HepG2 (cell line): ENCODE measurements around the gene CFAP119. TPM values are rescaled to one million over a fixed set of nuclear protein-coding genes. Genes with fewer than 3 reads are reported as not detected.

ENCODE experiments used
- ATAC-seq: fragments of 200-7000 bp; cut with Tn5 transposase; 3 replicates; pipeline ENCODE4 v1.9.1; 2020; ENCODE audit warnings: mild to moderate bottlenecking, moderate library complexity
- BruUV-seq: library from RNA; stranded (reverse); fragments of 400-500 nt; replicated peaks from 2 replicates; lab custom pipeline; 2021; lab: Mats Ljungman, UMichigan
- CTCF ChIA-PET: fragments of 300-600 bp; formaldehyde crosslinking; extraction: SDS; loops from one replicate; lab custom pipeline; 2021; ENCODE audit warnings: low total read pairs, inconsistent platforms, low intra/inter-chr PET ratio; lab: Yijun Ruan, JAX
- POLR2A ChIA-PET: fragments of 350-600 bp; sonication (Branson Sonifier 250); formaldehyde crosslinking; loops from one replicate; lab custom pipeline; 2020; ENCODE audit warnings: antibody characterized with exemption, inconsistent platforms; lab: Yijun Ruan, JAX
- DNase-seq: peaks from one replicate; pipeline ENCODE4 v3.0.0-alpha.2; 2015; ENCODE audit warnings: low spot score
- FAIRE-seq: peaks from 3 replicates; lab custom pipeline; 2011; peaks lifted over from hg19 to GRCh38; lab: Jason Lieb, UNC
- H2AFZ ChIP-seq: one replicate; pipeline ENCODE4 v1.6.1; 2011; ENCODE audit warnings: low read length, inconsistent platforms
- H3K27ac ChIP-seq: fragments of 300-600 bp; 3 replicates; pipeline ENCODE4 v1.8.0; 2011; ENCODE audit warnings: mixed run types, mild to moderate bottlenecking, mixed read lengths, low read length, inconsistent platforms; ENCODE audit not compliant: insufficient read depth; ENCODE audit errors: extremely low read length
- H3K27me3 ChIP-seq, 2 experiments: fragments of 200-600 bp in 1 of 2; 2 replicates in 1 of 2; 3 replicates in 1 of 2; pipeline versions ENCODE4 v1.6.0 to v1.8.0; 2011; ENCODE audit warnings: low read length in 2 of 2, mild to moderate bottlenecking in 2 of 2, moderate library complexity in 2 of 2, inconsistent platforms in 1 of 2; ENCODE audit not compliant: insufficient read depth in 2 of 2, control insufficient read depth in 1 of 2
- H3K36me3 ChIP-seq, 2 experiments: fragments of 200-600 bp in 1 of 2; replicated peaks in 1 of 2; 2 replicates in 1 of 2; 3 replicates in 1 of 2; pipeline versions ENCODE4 v1.5.1 to v1.8.0; 2011; ENCODE audit warnings: low read length in 2 of 2, inconsistent platforms in 1 of 2; ENCODE audit not compliant: insufficient read depth in 2 of 2, control insufficient read depth in 1 of 2
- H3K4me1 ChIP-seq: 2 replicates; pipeline ENCODE4 v1.5.1; 2012; ENCODE audit warnings: low read length, inconsistent platforms; ENCODE audit not compliant: insufficient read depth
- H3K4me2 ChIP-seq: 2 replicates; pipeline ENCODE4 v1.6.0; 2011; ENCODE audit warnings: low read depth, low read length, inconsistent platforms
- H3K4me3 ChIP-seq, 3 experiments: fragments of 200-600 bp in 1 of 3; sonication (generic), shearing (Covaris generic) in 1 of 3; replicated peaks in 1 of 3; 2 replicates each; pipeline ENCODE4 v1.5.1; 2011 to 2016; ENCODE audit warnings: low read length in 3 of 3, inconsistent platforms in 2 of 3, low read depth in 2 of 3, mild to moderate bottlenecking in 2 of 3, control low read depth in 1 of 3, mixed read lengths in 1 of 3; ENCODE audit not compliant: insufficient read depth in 1 of 3
- H3K79me2 ChIP-seq: one replicate; pipeline ENCODE4 v1.6.1; 2011; ENCODE audit warnings: low read length, inconsistent platforms; ENCODE audit not compliant: insufficient read depth
- H3K9ac ChIP-seq: 2 replicates; pipeline ENCODE4 v1.6.0; 2011; ENCODE audit warnings: mild to moderate bottlenecking, low read depth, low read length, inconsistent platforms; ENCODE audit not compliant: insufficient read depth
- H3K9me3 ChIP-seq: 2 replicates; pipeline ENCODE4 v1.5.1; 2012; ENCODE audit warnings: mild to moderate bottlenecking, low read length
- H4K20me1 ChIP-seq: 2 replicates; pipeline ENCODE4 v1.6.0; 2011; ENCODE audit warnings: inconsistent platforms, mild to moderate bottlenecking, low read length, moderate library complexity; ENCODE audit not compliant: insufficient read depth
- AGO2 ChIP-seq: fragments of 200-400 bp; formaldehyde crosslinking; optimal IDR thresholded peaks from 2 replicates; pipeline ENCODE3; 2017; ENCODE audit warnings: mild to moderate bottlenecking, low read depth, low read length, moderate library complexity
- POLR2A ChIP-seq, 2 experiments: IDR thresholded peaks; 2 replicates each; pipeline ENCODE4 v1.6.1; 2011; ENCODE audit warnings: low read depth in 2 of 2, low read length in 2 of 2, mild to moderate bottlenecking in 1 of 2, moderate library complexity in 1 of 2; ENCODE audit not compliant: insufficient read depth in 1 of 2
- ZNF263 ChIP-seq: sonication (generic); formaldehyde crosslinking; IDR thresholded peaks from 2 replicates; pipeline ENCODE4 v1.4.0; 2020; ENCODE audit warnings: missing genetic modification reagents
- ZNF768 ChIP-seq: sonication (generic); formaldehyde crosslinking; IDR thresholded peaks from 2 replicates; pipeline ENCODE4 v1.4.0; 2020; ENCODE audit warnings: missing genetic modification reagents
- WGBS: methylation state at CpG from one replicate; pipeline ENCODE4 v1.1.6; 2017; ENCODE audit warnings: low lambda C conversion rate; 5-methylcytosine and 5-hydroxymethylcytosine counted together
- in situ Hi-C: cut with HindIII; loops from 2 replicates; pipeline ENCODE4 v1.10.0; 2017; ENCODE audit warnings: low pct_unique_long_range_greater_than_20kb; ENCODE audit not compliant: extremely low pct_ligation_motif_present
- intact Hi-C: fragments of 100-400 bp; cut with micrococcal nuclease; formaldehyde crosslinking; loops from one replicate; pipeline ENCODE4 v1.10.0; 2022; ENCODE audit not compliant: unreplicated experiment
- polyA plus RNA-seq, 8 experiments: library from polyadenylated mRNA; depleted of rRNA in 3 of 8; stranded (reverse) in 7 of 8; unstranded in 1 of 8; fragments of >200 nt; fragmentation: Illumina TruSeq in 4 of 8; extraction: Trizol in 4 of 8; gene quantifications; 2 replicates each; pipeline versions ENCODE4 v1.2.1 to v1.2.3, GENCODE V29; 2011 to 2016; ENCODE audit warnings: low read depth in 4 of 8, missing spikeins in 1 of 8, mixed read lengths in 1 of 8; ENCODE audit not compliant: insufficient read depth in 1 of 8
- total RNA-seq, 5 experiments: library from RNA; depleted of rRNA; stranded (reverse); fragments of >200 nt; fragmentation: Illumina TruSeq; extraction: Trizol; gene quantifications; 2 replicates each; pipeline ENCODE4 v1.2.3, GENCODE V29; 2016; ENCODE audit warnings: low read depth in 1 of 5
- TF ChIP-seq, protein P1 (sequence below): sonication (generic); formaldehyde crosslinking; IDR thresholded peaks from 2 replicates; pipeline ENCODE4 v1.4.0; 2020; ENCODE audit warnings: missing genetic modification reagents

Gene CFAP119
- total and polyA plus RNA-seq, 2 of the 13 experiments (the other 11 are each of a cell fraction or from before 2014, with no cell fraction given), result 6.4 TPM

DNA sequence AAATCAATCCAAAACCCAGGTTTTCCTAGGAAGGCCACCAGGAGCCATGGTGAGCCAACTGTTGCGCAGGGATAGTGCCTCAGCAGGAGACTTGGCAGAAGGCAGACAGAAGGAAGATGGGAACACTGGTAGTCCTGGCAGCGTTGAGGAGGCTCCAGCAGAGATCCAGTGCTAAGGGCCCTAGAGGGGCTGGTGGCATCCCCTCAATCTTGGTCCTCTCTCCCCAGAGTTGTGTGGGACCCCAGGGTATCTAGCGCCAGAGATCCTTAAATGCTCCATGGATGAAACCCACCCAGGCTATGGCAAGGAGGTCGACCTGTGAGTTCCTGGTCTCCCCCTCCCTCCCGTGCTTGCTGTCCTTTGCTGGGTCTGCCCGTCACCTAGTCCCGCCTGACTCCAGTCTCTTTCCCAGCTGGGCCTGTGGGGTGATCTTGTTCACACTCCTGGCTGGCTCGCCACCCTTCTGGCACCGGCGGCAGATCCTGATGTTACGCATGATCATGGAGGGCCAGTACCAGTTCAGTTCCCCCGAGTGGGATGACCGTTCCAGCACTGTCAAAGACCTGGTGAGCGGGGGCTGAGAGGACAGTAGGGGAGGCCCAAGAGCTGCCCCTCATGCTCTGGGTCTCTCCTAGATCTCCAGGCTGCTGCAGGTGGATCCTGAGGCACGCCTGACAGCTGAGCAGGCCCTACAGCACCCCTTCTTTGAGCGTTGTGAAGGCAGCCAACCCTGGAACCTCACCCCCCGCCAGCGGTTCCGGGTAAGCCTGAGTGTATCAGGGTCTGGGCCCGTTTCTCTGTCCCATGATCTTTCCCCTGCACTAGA lies 5.7 kb downstream of the CFAP119 start:
- no peaks in the 10 kb centered on the region for H4K20me1 ChIP-seq
- H3K9me3 ChIP-seq, result no peaks in the 10 kb centered on the region
- intact Hi-C loops, result no loop called here
- in situ Hi-C loops, result no loop called here
- 97% methylated on average over 19 of the region's 20 CpGs for WGBS
- TF ChIP-seq ZNF263 (CRISPR knock-in tag) (no peak), ZNF768 (CRISPR knock-in tag) (peak; percentile 16; the same call in 1 of the 2 replicates), POLR2A (IDR thresholded peaks at IDR 0.05; ENCODE audit: insufficient read depth in 1 of 2, low read depth in 2 of 2, low read length in 2 of 2) (0 out of 4 replicates have a peak, but pooled peaks of 1 of the 2 experiments have one; percentile 24), AGO2 (peak; percentile 47)
- TF ChIP-seq, protein P1, sequence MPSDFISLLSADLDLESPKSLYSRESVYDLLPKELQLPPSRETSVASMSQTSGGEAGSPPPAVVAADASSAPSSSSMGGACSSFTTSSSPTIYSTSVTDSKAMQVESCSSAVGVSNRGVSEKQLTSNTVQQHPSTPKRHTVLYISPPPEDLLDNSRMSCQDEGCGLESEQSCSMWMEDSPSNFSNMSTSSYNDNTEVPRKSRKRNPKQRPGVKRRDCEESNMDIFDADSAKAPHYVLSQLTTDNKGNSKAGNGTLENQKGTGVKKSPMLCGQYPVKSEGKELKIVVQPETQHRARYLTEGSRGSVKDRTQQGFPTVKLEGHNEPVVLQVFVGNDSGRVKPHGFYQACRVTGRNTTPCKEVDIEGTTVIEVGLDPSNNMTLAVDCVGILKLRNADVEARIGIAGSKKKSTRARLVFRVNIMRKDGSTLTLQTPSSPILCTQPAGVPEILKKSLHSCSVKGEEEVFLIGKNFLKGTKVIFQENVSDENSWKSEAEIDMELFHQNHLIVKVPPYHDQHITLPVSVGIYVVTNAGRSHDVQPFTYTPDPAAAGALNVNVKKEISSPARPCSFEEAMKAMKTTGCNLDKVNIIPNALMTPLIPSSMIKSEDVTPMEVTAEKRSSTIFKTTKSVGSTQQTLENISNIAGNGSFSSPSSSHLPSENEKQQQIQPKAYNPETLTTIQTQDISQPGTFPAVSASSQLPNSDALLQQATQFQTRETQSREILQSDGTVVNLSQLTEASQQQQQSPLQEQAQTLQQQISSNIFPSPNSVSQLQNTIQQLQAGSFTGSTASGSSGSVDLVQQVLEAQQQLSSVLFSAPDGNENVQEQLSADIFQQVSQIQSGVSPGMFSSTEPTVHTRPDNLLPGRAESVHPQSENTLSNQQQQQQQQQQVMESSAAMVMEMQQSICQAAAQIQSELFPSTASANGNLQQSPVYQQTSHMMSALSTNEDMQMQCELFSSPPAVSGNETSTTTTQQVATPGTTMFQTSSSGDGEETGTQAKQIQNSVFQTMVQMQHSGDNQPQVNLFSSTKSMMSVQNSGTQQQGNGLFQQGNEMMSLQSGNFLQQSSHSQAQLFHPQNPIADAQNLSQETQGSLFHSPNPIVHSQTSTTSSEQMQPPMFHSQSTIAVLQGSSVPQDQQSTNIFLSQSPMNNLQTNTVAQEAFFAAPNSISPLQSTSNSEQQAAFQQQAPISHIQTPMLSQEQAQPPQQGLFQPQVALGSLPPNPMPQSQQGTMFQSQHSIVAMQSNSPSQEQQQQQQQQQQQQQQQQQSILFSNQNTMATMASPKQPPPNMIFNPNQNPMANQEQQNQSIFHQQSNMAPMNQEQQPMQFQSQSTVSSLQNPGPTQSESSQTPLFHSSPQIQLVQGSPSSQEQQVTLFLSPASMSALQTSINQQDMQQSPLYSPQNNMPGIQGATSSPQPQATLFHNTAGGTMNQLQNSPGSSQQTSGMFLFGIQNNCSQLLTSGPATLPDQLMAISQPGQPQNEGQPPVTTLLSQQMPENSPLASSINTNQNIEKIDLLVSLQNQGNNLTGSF (CRISPR knock-in tag), result no peak
- POLR2A ChIA-PET, result interaction anchor here (3.4 kb wide), 1 partner anchor 8 kb away, joined by 15 read pairs; the partner anchor contains the start of gene PHKG2
- H3K79me2 ChIP-seq, result no peaks in the 10 kb centered on the region
- no peak overlapping the region for H3K4me2 ChIP-seq
- H3K9ac ChIP-seq, result no peak overlapping the region
- DNase-seq (no peak), FAIRE-seq (no peak), ATAC-seq (no peak)
- no TSS peak for BruUV-seq
- CTCF ChIA-PET, result no interaction called here
- H2AFZ ChIP-seq, result no peak overlapping the region
- H3K4me3 ChIP-seq, result no peak overlapping the region
- no peaks in the 10 kb centered on the region for H3K27me3 ChIP-seq
- H3K4me1 ChIP-seq, result peaks cover 10% of the 10 kb centered on the region
- H3K36me3 ChIP-seq, result peaks cover 15 to 45% of the 10 kb centered on the region in 2 experiments
- H3K27ac ChIP-seq, result no peak overlapping the region
